Upper lobe of left lung (tissue), 4 donors: ENCODE measurements around the gene BLACAT1.

Experiments used
- EP300 ChIP-seq, 4 donors: sonication (generic); formaldehyde crosslinking; IDR thresholded peaks; one replicate each; pipeline ENCODE4 v1.5.1; 2017; ENCODE audit warnings: antibody characterized with exemption in 4 of 4, control low read depth in 2 of 4
- TF ChIP-seq, protein P1 (sequence below), 6 experiments: fragments of 450-650 bp in 4 of 6; fragments of 200-600 bp in 2 of 6; sonication (generic) in 2 of 6; IDR thresholded peaks; one replicate each; pipeline ENCODE4 v1.5.1; 2016 to 2019; ENCODE audit warnings: antibody characterized with exemption in 6 of 6

DNA sequence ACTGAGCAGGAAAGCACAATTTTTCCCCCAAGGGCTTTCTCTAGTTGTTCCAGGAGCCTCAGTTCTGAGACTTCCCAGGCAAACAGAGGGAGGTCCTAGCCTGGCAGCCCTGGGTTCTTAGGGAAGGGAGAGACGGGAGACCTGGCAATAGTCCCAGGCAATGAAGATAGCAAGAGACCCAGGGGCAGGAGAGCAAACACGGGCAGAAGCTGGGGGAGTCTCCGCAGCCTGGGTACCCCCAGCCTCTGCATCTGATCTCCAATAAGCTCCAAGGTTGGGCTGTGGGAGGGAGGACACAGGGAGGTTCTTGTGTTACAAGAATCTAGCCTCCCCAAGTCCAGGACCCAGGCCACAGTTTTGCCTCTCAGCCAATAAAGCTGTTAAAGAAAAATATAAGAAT is 2.4 kb downstream of the BLACAT1 start:
- TF ChIP-seq, protein P1, sequence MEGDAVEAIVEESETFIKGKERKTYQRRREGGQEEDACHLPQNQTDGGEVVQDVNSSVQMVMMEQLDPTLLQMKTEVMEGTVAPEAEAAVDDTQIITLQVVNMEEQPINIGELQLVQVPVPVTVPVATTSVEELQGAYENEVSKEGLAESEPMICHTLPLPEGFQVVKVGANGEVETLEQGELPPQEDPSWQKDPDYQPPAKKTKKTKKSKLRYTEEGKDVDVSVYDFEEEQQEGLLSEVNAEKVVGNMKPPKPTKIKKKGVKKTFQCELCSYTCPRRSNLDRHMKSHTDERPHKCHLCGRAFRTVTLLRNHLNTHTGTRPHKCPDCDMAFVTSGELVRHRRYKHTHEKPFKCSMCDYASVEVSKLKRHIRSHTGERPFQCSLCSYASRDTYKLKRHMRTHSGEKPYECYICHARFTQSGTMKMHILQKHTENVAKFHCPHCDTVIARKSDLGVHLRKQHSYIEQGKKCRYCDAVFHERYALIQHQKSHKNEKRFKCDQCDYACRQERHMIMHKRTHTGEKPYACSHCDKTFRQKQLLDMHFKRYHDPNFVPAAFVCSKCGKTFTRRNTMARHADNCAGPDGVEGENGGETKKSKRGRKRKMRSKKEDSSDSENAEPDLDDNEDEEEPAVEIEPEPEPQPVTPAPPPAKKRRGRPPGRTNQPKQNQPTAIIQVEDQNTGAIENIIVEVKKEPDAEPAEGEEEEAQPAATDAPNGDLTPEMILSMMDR (IDR thresholded peaks at IDR 0.05): no peak
- TF ChIP-seq EP300 (IDR thresholded peaks at IDR 0.05): no peak
